Globus pallidus (tissue), 1 donor: Measurements from ENCODE around the gene ACSL4.

Source experiments
- DNase-seq: peaks from one replicate; pipeline ENCODE4 v3.0.0-alpha.2; 2015; ENCODE audit warnings: low spot score

Gene ACSL4

GRCh38 chrX:109596015-109596414 is 137.0 kb downstream of the ACSL4 start:
- DNase-seq = no peak
